CD4-positive, alpha-beta T cell treated with Interleukin-2 at 100 ng/mL for 4 hours (primary cell): ENCODE data around the gene PCGF5.
"Not testable (repeated sequence)": the region's sequence is repeated elsewhere in the genome, so short reads cannot be mapped to it uniquely, and the experiment has no call there.

Experiments
- DNase-seq: peaks from one replicate; pipeline ENCODE4 v3.0.0-alpha.2; 2020; ENCODE audit warnings: low spot score

Gene PCGF5

DNA sequence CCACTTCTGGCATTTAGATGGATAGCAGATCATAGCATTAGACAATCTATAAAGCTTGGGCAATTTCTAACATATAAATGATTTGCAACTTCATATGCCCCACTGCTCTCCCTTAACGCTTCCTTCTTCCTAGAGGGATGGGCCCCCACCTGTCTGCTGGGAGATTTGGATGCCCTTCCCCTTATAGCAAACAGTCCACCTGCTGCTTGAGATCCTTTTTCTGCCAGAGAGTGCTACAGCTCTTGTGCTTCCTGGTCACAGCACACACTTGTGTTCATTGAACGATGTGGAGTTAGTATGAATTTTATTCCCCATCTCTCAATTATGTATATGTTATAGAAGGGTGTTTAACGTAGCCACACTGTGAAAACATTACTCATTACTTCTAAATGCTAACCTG lies 10.4 kb upstream of the PCGF5 start:
- no peak for DNase-seq

DNA sequence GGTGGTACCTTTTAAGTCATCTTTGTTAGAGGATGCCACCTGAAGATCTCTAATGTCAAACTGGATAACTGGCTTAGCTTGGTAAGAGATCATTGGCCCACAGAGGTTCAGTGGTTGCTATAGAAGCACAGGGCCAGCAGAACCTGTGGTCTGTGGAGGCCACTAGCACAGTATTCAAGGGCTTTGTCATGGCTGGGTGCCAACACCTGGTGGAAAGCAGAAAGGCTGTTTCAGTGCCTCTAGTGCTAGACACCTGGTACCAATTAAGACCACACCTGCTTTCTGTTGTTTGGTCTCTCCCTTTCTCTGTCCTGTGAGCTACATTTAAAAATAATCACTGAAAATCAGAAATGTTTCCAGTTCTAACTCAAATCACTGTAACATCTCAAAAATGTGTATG lies 10.0 kb upstream of the PCGF5 start:
- peak; percentile 42 for DNase-seq

DNA sequence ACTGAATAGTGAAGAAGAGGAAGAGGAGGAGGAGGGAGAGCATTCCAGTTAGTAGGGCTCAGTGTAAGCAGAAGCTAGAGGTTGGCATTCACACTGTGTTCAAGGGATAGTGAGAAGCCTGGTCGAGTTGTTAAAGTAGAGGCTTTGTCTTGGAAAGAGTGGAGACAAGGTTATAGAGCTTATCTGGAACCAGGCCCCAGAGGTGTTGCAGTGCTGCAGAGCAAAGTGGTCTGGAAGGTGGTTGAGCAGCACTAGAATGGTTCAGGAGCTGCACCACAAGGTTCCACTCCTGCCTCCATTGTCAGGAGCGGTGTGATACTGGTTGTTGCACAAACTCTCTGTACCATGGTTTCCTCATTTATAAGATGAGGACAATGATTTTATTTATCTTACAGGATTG lies 8.8 kb upstream of the PCGF5 start:
- DNase-seq = no peak

DNA sequence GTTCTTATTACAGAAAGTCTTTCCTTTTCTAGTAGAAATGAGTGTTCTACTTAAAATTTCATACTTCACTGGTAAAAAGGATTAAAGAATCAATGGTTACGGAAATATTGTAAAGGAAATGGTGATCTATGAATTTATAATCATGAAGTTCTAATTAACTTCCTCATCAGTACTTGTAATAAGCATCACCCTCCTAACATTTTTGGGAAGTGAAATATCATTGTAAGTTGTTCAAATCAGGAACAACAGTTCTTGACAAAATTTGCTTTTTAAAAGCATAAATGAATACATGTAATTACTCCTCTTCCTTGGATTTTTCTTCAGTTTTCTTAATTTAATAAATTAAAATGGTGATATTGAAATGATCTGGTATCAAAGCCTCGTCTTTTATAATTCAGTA lies 5.6 kb upstream of the PCGF5 start:
- no peak for DNase-seq

GRCh38 chr10:91215384-91215783 lies 5.1 kb upstream of the PCGF5 start:
- DNase-seq = no peak

DNA sequence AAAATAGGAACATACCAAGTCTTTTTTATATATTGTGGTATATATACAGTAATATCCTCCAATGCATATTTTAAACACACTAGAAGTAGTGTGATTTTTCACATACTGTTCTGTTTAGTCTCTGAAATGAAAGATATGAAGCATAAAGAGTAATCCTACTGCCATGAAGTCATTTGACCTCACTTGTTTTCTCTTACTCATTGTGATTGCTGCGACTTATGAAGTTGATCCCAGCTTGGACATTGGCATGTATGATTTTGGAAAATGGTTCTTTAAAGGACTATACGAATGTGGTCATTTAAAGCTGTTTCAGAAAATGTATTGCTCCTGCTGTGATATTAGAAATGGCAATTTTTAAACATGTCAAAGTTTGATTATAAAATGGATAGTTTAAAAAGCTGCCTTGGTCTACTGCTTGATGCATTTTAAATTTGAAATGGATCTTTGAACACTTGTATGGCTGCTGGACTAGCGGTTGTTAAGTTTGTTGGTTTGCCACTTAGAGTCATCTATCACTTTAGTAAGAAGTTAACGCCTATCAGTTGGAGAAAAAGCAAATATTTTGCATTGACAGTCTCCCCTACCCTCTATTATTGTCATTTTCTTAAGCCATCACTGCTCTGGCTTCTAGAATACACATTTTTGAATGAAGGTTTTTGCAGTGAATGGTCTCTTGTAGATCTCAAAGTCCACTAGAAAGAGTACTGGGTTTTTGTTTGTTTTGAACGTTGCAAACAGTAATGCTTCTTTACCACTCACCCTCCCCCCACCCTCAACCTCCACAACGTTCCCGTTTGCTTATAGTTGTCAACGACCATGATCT lies 881 bp upstream of the PCGF5 start:
- no peak for DNase-seq

GRCh38 chr10:91220954-91221675 lies 652 bp downstream of the PCGF5 start:
- no peak for DNase-seq

- no peak for DNase-seq
Observed at GRCh38 chr10:91226093-91226492, 5.6 kb downstream of the PCGF5 start.

DNA sequence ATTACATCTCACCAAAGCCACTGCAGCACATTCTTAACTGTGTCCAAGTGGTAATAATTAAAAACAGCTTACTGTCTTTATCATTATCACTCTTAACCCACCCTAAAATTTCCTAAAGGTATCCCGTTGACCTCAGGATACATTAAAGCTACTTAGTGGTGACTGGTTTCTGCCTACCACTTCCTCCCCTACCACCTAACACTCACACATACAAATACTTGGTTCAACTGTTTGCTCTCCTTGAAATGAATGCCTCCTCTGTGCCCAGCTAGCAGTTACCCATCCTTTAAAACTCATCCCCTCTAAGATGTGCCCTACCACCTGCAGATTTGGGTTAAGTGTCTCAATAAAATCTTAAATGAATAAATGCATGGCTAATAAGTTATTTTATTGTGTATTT lies 7.1 kb downstream of the PCGF5 start:
- DNase-seq = no peak

GRCh38 chr10:91229683-91230082 lies 9.2 kb downstream of the PCGF5 start:
- no peak for DNase-seq

DNA sequence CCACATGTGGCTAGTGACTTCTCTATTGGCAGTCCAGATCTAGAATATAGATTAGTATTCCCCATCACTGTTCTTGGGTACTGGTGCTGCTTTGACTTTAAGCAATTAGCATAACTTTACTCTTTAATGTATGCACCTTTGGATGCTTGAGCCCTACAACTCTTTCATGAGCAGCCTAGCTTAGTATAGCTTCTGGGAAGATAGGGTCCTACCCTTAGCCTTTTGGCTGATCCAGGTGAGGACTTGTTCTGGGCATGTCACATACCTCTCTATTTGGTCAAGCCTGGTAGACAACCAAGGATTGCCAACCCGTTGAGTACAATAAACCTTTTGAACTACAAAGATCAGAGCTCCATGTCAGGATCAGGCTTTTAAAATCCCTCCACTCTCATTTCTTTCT lies 17.7 kb downstream of the PCGF5 start:
- DNase-seq = no peak

- DNase-seq = no peak
Observed at GRCh38 chr10:91239789-91240188, 19.3 kb downstream of the PCGF5 start.

DNA sequence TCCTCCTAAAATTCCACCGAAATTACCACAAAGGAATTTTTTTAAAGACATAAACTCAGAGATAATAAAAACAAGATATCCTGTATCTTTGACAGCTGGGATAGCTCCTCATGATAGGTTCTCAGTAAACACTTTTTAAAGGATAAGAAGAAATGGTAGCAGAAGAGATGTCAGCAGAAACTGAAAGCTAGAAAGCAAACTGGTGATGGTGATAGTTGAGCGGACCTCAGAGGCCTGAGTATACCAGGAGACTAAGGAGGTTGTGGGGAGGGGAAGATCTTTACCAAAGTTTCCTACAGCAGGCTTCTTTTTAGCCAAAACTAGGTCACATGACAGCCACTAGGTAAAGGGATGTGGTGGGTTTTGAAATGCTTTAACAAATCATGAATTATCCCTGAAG lies 22.5 kb downstream of the PCGF5 start:
- DNase-seq = no peak

GRCh38 chr10:91247360-91248111 lies 27.1 kb downstream of the PCGF5 start:
- no peak for DNase-seq

DNA sequence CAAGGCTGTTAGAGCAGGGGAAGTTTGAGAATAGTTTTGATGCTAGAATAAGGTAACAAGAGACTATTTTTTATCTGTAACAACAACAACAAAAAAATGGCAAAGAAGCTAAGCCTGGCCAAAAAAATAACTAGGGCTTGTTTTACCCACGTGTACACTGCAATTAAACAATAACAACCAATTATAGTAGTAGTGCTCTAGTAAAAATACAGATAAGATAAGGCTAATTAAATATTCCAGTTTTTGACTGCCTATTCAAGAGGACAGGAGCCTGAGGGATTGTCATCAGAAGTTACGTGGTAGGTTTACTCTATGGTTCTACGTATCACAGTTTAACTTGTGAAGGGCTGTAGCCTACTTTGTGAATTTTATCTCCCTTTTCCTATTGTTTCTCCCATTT lies 29.2 kb downstream of the PCGF5 start:
- no peak for DNase-seq

GRCh38 chr10:91250341-91250740 lies 29.9 kb downstream of the PCGF5 start:
- no peak for DNase-seq

DNA sequence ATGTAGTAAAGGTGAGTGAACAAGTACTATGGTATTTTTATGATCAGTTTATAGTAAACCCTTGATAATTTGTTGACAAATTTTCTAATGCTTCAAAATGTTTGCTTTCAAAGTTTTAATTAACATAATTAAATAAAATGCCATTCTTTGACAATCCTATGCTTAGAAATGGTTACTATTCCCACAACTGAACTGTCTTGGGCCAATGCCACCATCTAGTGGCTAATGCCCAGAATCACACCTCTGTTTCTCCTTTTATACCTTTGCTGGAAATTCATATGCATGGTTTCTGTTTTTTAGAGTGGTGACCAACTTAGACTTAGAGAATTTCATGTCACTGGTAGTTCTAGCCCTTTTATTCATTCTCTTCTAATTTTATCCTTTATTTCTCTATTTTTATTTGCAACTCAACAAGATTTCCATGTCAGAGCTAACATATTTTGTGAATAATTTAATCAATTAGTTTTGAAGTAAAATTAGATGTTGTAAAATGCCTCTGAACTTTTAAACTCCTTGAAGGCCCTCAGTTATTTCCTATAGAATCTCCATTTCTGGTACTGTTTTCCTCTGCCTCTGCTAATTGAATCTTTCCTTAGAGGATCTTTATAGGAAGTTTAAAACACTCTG lies 31.1 kb downstream of the PCGF5 start:
- peak; percentile 76 for DNase-seq

DNA sequence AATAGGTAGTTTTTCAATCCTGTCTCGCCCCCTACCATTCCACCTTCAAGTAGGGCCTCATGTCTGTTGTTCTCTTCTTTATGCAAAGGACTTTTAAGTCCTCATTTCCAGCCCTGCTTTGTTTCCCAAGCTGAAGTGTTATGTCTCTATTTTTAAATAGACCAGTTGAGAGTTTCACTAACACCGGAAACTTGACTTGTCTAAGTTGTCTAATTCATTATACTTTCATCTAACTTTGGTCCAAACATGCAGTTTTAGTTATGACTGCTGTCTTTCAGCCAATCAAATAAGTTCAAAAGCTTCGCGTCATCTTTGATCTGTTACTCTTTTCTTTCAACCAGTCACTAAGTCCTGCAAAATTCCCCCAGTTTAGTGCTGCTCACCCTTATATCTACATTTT lies 32.8 kb downstream of the PCGF5 start:
- no peak for DNase-seq

DNA sequence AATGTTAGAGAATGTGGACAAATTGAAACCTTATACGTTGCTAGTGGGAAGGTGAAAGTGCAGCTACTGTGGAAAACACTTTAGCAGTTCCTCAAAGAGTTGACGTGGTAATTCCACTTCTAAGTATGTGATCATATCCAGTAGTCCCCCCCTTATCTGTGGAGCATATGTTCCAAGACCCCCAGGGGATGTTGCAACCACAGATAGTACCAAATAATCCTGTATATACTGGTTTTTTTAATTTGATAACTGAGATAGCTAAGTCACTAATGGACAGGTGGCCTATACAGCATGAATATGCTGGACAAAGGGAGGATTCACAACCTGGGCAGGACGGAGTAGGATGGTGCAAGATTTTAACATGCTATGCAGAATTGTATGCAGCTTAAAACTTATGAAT lies 36.8 kb downstream of the PCGF5 start:
- no peak for DNase-seq

GRCh38 chr10:91260417-91260816 lies 40.0 kb downstream of the PCGF5 start:
- DNase-seq = not testable (repeated sequence)

GRCh38 chr10:91271886-91272285 lies 51.4 kb downstream of the PCGF5 start:
- no peak for DNase-seq

DNA sequence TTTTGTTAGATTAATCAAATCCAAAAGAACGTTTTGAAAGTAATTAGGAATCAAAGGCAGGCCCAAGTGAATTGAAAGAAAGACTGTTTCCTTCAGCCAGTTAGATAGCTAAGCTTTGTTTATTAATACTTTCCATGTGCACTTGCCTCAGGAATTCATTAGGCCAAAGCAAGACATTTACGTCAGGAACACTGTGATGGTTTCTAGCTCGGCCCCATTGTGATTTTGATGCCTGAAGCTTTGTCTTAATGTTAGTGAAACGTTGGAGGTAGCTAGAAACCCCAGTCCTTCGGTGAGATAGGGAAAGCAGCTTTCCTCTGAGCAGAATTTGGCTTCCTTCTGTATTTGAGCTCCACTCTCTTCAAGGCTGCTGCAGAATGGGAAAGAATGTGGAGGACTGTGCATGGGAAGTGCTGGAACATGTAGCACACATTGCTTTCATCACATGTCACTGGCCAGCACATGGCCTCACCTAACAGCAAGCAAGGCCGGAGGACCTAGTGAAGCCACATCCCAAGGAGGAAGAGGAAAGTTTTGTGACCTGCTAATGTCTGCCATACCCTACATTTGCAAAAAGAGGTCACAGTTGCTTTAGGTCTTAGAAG lies 64.1 kb downstream of the PCGF5 start:
- no peak for DNase-seq
